A673 (cell line): ENCODE measurements around the gene ARSB. TPM values are rescaled to one million over a fixed set of nuclear protein-coding genes. Genes with fewer than 3 reads are reported as not detected.

Source experiments
- BruUV-seq: library from RNA; stranded (reverse); fragments of 400-500 nt; replicated peaks from 2 replicates; lab custom pipeline; 2021; lab: Mats Ljungman, UMichigan
- CTCF ChIA-PET: fragments of 300-600 bp; sonication (Branson Sonifier 250); formaldehyde crosslinking; loops from one replicate; lab custom pipeline; 2022; ENCODE audit warnings: antibody characterized with exemption; lab: Charles Lee
- POLR2A ChIA-PET: fragments of 300-600 bp; sonication (Branson Sonifier 250); formaldehyde crosslinking; loops from one replicate; lab custom pipeline; 2022; ENCODE audit warnings: antibody characterized with exemption; ENCODE audit not compliant: low non-redundant PET; lab: Charles Lee
- DNase-seq: peaks from one replicate; pipeline ENCODE4 v3.0.0-alpha.2; 2015; ENCODE audit warnings: low spot score
- H3K27ac ChIP-seq: fragments of 200-600 bp; sonication (generic); 2 replicates; pipeline ENCODE4 v1.5.1; 2016; ENCODE audit warnings: mixed run types, low read depth, mild to moderate bottlenecking, mixed read lengths, antibody characterized with exemption, low read length; ENCODE audit not compliant: poor library complexity, severe bottlenecking
- H3K27me3 ChIP-seq: fragments of 200-600 bp; sonication (generic); replicated peaks from 2 replicates; pipeline ENCODE4 v1.6.1; 2017; ENCODE audit warnings: mixed run types, low read depth, mild to moderate bottlenecking, mixed read lengths, antibody characterized with exemption, low read length; ENCODE audit not compliant: insufficient read depth, poor library complexity
- H3K36me3 ChIP-seq: fragments of 200-600 bp; sonication (generic); 2 replicates; pipeline ENCODE4 v1.6.1; 2016; ENCODE audit warnings: mixed run types, mild to moderate bottlenecking, mixed read lengths, antibody characterized with exemption, low read length; ENCODE audit not compliant: insufficient read depth, poor library complexity, severe bottlenecking
- H3K4me1 ChIP-seq: fragments of 200-600 bp; sonication (generic); 2 replicates; pipeline ENCODE4 v1.6.1; 2017; ENCODE audit warnings: mixed run types, mild to moderate bottlenecking, mixed read lengths, antibody characterized with exemption, low read length; ENCODE audit not compliant: insufficient read depth, poor library complexity, severe bottlenecking
- H3K4me3 ChIP-seq: fragments of 200-600 bp; sonication (generic); 2 replicates; pipeline ENCODE4 v1.5.1; 2016; ENCODE audit warnings: low read depth, mixed run types, mild to moderate bottlenecking, mixed read lengths, low read length; ENCODE audit not compliant: poor library complexity, severe bottlenecking
- H3K9me3 ChIP-seq: fragments of 200-600 bp; sonication (generic); 2 replicates; pipeline ENCODE4 v1.6.1; 2016; ENCODE audit warnings: mixed run types, low read depth, mild to moderate bottlenecking, mixed read lengths, antibody characterized with exemption, low read length; ENCODE audit not compliant: poor library complexity, severe bottlenecking
- EZH2 ChIP-seq: fragments of 200-600 bp; sonication (generic); IDR thresholded peaks from 2 replicates; pipeline ENCODE4 v1.6.1; 2017; ENCODE audit warnings: borderline replicate concordance, low read depth, mild to moderate bottlenecking, mixed read lengths, antibody characterized with exemption, low read length; ENCODE audit not compliant: poor library complexity, severe bottlenecking
- intact Hi-C: fragments of 100-400 bp; cut with micrococcal nuclease; formaldehyde crosslinking; loops from one replicate; pipeline ENCODE4 v1.10.0; 2022; ENCODE audit not compliant: unreplicated experiment
- total RNA-seq: library from RNA; stranded (reverse); gene quantifications from 2 replicates; pipeline ENCODE4 v1.2.3, GENCODE V29; 2021
- TF ChIP-seq, protein P1 (sequence below): fragments of 300-800, 200-600 bp; sonication (generic); conservative IDR thresholded peaks from 2 replicates; pipeline ENCODE4 v1.5.1; 2017; ENCODE audit warnings: low read depth, mild to moderate bottlenecking, antibody characterized with exemption, low read length, moderate library complexity, mixed read lengths

Gene ARSB
- total RNA-seq, 1 experiment from 2014 or later, result 16.8 TPM

DNA sequence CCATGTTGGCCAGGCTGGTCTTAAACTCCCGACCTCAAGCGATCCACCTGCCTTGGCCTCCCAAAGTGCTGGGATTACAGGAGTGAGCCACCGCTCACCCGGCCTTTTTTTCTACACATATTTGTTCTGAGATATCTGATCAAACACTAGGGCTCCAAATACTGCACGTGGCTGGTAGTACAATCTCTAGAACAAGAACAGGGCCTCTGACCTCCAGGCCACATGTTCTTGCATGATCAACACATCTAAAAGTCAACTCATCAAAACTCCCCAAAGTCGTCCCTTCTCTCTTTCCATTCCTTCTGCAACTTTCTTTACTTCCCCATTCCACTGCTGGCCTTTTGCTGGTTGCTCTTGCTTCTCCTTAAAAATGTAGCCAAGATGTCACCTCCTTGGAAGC lies 223.3 kb downstream of the ARSB start:
- TF ChIP-seq, protein P1, sequence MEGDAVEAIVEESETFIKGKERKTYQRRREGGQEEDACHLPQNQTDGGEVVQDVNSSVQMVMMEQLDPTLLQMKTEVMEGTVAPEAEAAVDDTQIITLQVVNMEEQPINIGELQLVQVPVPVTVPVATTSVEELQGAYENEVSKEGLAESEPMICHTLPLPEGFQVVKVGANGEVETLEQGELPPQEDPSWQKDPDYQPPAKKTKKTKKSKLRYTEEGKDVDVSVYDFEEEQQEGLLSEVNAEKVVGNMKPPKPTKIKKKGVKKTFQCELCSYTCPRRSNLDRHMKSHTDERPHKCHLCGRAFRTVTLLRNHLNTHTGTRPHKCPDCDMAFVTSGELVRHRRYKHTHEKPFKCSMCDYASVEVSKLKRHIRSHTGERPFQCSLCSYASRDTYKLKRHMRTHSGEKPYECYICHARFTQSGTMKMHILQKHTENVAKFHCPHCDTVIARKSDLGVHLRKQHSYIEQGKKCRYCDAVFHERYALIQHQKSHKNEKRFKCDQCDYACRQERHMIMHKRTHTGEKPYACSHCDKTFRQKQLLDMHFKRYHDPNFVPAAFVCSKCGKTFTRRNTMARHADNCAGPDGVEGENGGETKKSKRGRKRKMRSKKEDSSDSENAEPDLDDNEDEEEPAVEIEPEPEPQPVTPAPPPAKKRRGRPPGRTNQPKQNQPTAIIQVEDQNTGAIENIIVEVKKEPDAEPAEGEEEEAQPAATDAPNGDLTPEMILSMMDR, result no peak
- intact Hi-C loops, result no loop called here
- Histone ChIP-seq H3K27ac (no peak overlapping the region), H3K4me3 (no peak overlapping the region), H3K27me3 (no peaks in the 10 kb centered on the region), H3K9me3 (no peaks in the 10 kb centered on the region), H3K4me1 (peaks cover 4% of the 10 kb centered on the region), H3K36me3 (no peaks in the 10 kb centered on the region)
- BruUV-seq, result no TSS peak
- DNase-seq, result no peak
- CTCF ChIA-PET, result no interaction called here
- POLR2A ChIA-PET, result no interaction called here

DNA sequence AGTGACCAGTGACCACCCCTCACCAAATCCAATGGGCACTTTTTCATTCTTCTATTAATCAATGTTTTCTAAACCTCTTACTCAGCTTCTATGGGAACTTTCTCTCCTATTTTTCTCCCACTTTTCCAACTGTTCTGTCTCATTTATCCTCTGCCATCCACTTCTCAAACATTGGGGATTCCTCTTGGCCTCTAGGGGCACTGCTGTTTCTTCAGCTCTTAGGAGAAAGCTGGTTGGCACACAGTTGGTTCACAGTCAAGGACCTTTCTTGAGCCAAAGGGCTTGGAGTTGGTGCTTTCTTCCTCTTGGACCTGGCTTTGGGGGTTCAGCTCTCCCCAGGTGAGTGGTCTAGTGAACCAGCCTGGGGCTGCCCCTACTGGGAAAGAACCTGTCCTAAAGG lies 224.3 kb downstream of the ARSB start:
- Histone ChIP-seq H3K9me3 (no peaks in the 10 kb centered on the region), H3K36me3 (no peaks in the 10 kb centered on the region), H3K27me3 (no peaks in the 10 kb centered on the region), H3K4me1 (peaks cover 4% of the 10 kb centered on the region), H3K4me3 (no peak overlapping the region), H3K27ac (no peak overlapping the region)
- no TSS peak for BruUV-seq
- TF ChIP-seq EZH2, result no peak
- TF ChIP-seq, protein P1, result peak; percentile 48
- ChIA-PET POLR2A (no interaction called here), CTCF (no interaction called here)
- DNase-seq, result no peak
- intact Hi-C loops, result no loop called here

- CTCF ChIA-PET, result no interaction called here
- BruUV-seq, result no TSS peak
- Histone ChIP-seq H3K9me3 (no peaks in the 10 kb centered on the region), H3K4me3 (no peak overlapping the region), H3K27ac (no peak overlapping the region), H3K36me3 (no peaks in the 10 kb centered on the region), H3K27me3 (no peaks in the 10 kb centered on the region), H3K4me1 (peaks cover 4% of the 10 kb centered on the region)
- no peak for DNase-seq
- POLR2A ChIA-PET, result no interaction called here
- intact Hi-C loops, result no loop called here
- TF ChIP-seq, protein P1, result no peak
- TF ChIP-seq EZH2, result no peak
Measured at GRCh38 chr5:78760366-78760765, 224.7 kb downstream of the ARSB start.
